ENCODE measurements around the gene CFC1B. TPM values are rescaled to one million over a fixed set of nuclear protein-coding genes. Genes with fewer than 3 reads are reported as not detected.
"Not testable (repeated sequence)": the region's sequence is repeated elsewhere in the genome, so short reads cannot be mapped to it uniquely, and the experiment has no call there.

CFC1B gene
- total RNA-seq, result not detected
- polyA plus RNA-seq (2013, experiment 1 of 2), result not detected
- polyA plus RNA-seq (2013, experiment 2 of 2), result not detected
- long read RNA-seq, experiment 1, result 0 reads
- long read RNA-seq, experiment 2, result 0 reads
- long read RNA-seq, experiment 3, result 0 reads
- long read RNA-seq, experiment 4, result 0 reads

- not testable (repeated sequence) for H3K4me1 ChIP-seq (ENCODE audit: control insufficient read depth, insufficient read depth, low read length); H3K36me3 Mint-ChIP-seq (ENCODE audit: low read depth); H3K9ac ChIP-seq (ENCODE audit: extremely low read depth, low read length, poor library complexity, severe bottlenecking); H3K9me3 Mint-ChIP-seq; H3K27me3 Mint-ChIP-seq (ENCODE audit: insufficient read depth); DNase-seq; H3K27me3 ChIP-seq (ENCODE audit: control insufficient read depth, insufficient read depth, low read length, poor library complexity, severe bottlenecking); H3K27ac Mint-ChIP-seq; H3K36me3 ChIP-seq (ENCODE audit: control insufficient read depth, insufficient read depth, low read length); H3K4me3 ChIP-seq (ENCODE audit: low read length); H3K27ac ChIP-seq (ENCODE audit: low read depth, low read length); H3K4me3 Mint-ChIP-seq; H3K9me3 ChIP-seq (ENCODE audit: control insufficient read depth, low read length); H3K4me1 Mint-ChIP-seq
- no CpG with 5 or more reads among the region's 7 CpGs for WGBS, 2 experiments (ENCODE audit: insufficient coverage in 1 of 2, insufficient read length in 1 of 2)
These were observed at the start of gene CFC1B for GRCh38 chr2:130520992-130521391. TSS of gene CFC1B (plus strand) at chr2:130521222. CDS start at chr2:130521485, 263 bp downstream.

- not testable (repeated sequence) for H3K27ac Mint-ChIP-seq; H3K27ac ChIP-seq (ENCODE audit: low read depth, low read length); H3K9ac ChIP-seq (ENCODE audit: extremely low read depth, low read length, poor library complexity, severe bottlenecking); DNase-seq; H3K4me1 Mint-ChIP-seq; H3K4me1 ChIP-seq (ENCODE audit: control insufficient read depth, insufficient read depth, low read length); H3K9me3 ChIP-seq (ENCODE audit: control insufficient read depth, low read length); H3K4me3 ChIP-seq (ENCODE audit: low read length); H3K27me3 ChIP-seq (ENCODE audit: control insufficient read depth, insufficient read depth, low read length, poor library complexity, severe bottlenecking); H3K4me3 Mint-ChIP-seq; H3K27me3 Mint-ChIP-seq (ENCODE audit: insufficient read depth); H3K36me3 ChIP-seq (ENCODE audit: control insufficient read depth, insufficient read depth, low read length); H3K36me3 Mint-ChIP-seq (ENCODE audit: low read depth); H3K9me3 Mint-ChIP-seq
- WGBS, 2 experiments (ENCODE audit: insufficient coverage in 1 of 2, insufficient read length in 1 of 2), result 68% methylated on average over 2 of the region's 4 CpGs; no CpG with 5 or more reads in 1 of the 2 experiments
These were observed 29.9 kb upstream of the CFC1B start for GRCh38 chr2:130491073-130491472.

- H3K36me3 Mint-ChIP-seq (ENCODE audit: low read depth); H3K27me3 Mint-ChIP-seq (ENCODE audit: insufficient read depth): not testable (repeated sequence)
- WGBS, 2 experiments (ENCODE audit: insufficient coverage in 1 of 2, insufficient read length in 1 of 2), result no CpG with 5 or more reads among the region's 13 CpGs
These were observed 11.8 kb upstream of the CFC1B start, which contains the start of gene POTEI for GRCh38 chr2:130509228-130509627. TSS of gene POTEI (minus strand) at chr2:130509328. CDS start at chr2:130509235, 93 bp downstream.

GRCh38 chr2:130510807-130511746 is 9.9 kb upstream of the CFC1B start:
- not testable (repeated sequence) for H3K27ac ChIP-seq (ENCODE audit: low read depth, low read length); H3K4me3 ChIP-seq (ENCODE audit: low read length); H3K27ac Mint-ChIP-seq; H3K4me1 ChIP-seq (ENCODE audit: control insufficient read depth, insufficient read depth, low read length); H3K36me3 ChIP-seq (ENCODE audit: control insufficient read depth, insufficient read depth, low read length); H3K27me3 ChIP-seq (ENCODE audit: control insufficient read depth, insufficient read depth, low read length, poor library complexity, severe bottlenecking); H3K9me3 ChIP-seq (ENCODE audit: control insufficient read depth, low read length); H3K4me3 Mint-ChIP-seq; H3K36me3 Mint-ChIP-seq (ENCODE audit: low read depth); H3K4me1 Mint-ChIP-seq; DNase-seq; H3K9ac ChIP-seq (ENCODE audit: extremely low read depth, low read length, poor library complexity, severe bottlenecking); H3K9me3 Mint-ChIP-seq; H3K27me3 Mint-ChIP-seq (ENCODE audit: insufficient read depth)
- no CpG with 5 or more reads among the region's 31 CpGs for WGBS, 2 experiments (ENCODE audit: insufficient coverage in 1 of 2, insufficient read length in 1 of 2)

More at GRCh38 chr2:130509228-130509627, 11.8 kb upstream of the CFC1B start, which contains the start of gene POTEI:
- not testable (repeated sequence) for H3K4me3 Mint-ChIP-seq; H3K9me3 Mint-ChIP-seq; H3K27me3 ChIP-seq (ENCODE audit: control insufficient read depth, insufficient read depth, low read length, poor library complexity, severe bottlenecking); H3K4me1 ChIP-seq (ENCODE audit: control insufficient read depth, insufficient read depth, low read length); H3K27ac ChIP-seq (ENCODE audit: low read depth, low read length); DNase-seq; H3K9me3 ChIP-seq (ENCODE audit: control insufficient read depth, low read length); H3K9ac ChIP-seq (ENCODE audit: extremely low read depth, low read length, poor library complexity, severe bottlenecking); H3K4me3 ChIP-seq (ENCODE audit: low read length); H3K36me3 ChIP-seq (ENCODE audit: control insufficient read depth, insufficient read depth, low read length); H3K27ac Mint-ChIP-seq; H3K4me1 Mint-ChIP-seq

- not testable (repeated sequence) for H3K36me3 Mint-ChIP-seq (ENCODE audit: low read depth); H3K27me3 ChIP-seq (ENCODE audit: control insufficient read depth, insufficient read depth, low read length, poor library complexity, severe bottlenecking); H3K4me3 ChIP-seq (ENCODE audit: low read length); H3K9ac ChIP-seq (ENCODE audit: extremely low read depth, low read length, poor library complexity, severe bottlenecking); H3K4me1 Mint-ChIP-seq; H3K4me1 ChIP-seq (ENCODE audit: control insufficient read depth, insufficient read depth, low read length); H3K27ac ChIP-seq (ENCODE audit: low read depth, low read length); H3K27me3 Mint-ChIP-seq (ENCODE audit: insufficient read depth); H3K4me3 Mint-ChIP-seq; DNase-seq; H3K27ac Mint-ChIP-seq; H3K9me3 Mint-ChIP-seq; H3K9me3 ChIP-seq (ENCODE audit: control insufficient read depth, low read length); H3K36me3 ChIP-seq (ENCODE audit: control insufficient read depth, insufficient read depth, low read length)
- WGBS, 2 experiments (ENCODE audit: insufficient coverage in 1 of 2, insufficient read length in 1 of 2), result 92% methylated on average over 3 of the region's 17 CpGs; no CpG with 5 or more reads in 1 of the 2 experiments
These were observed 9.1 kb upstream of the CFC1B start for GRCh38 chr2:130511747-130512451.

- H3K27me3 Mint-ChIP-seq (ENCODE audit: insufficient read depth); H3K36me3 ChIP-seq (ENCODE audit: control insufficient read depth, insufficient read depth, low read length): not testable (repeated sequence)
These were observed 2.4 kb upstream of the CFC1B start for GRCh38 chr2:130518516-130519106.

More at GRCh38 chr2:130518516-130519106, 2.4 kb upstream of the CFC1B start:
- not testable (repeated sequence) for H3K27me3 ChIP-seq (ENCODE audit: control insufficient read depth, insufficient read depth, low read length, poor library complexity, severe bottlenecking); H3K9ac ChIP-seq (ENCODE audit: extremely low read depth, low read length, poor library complexity, severe bottlenecking); DNase-seq; H3K27ac ChIP-seq (ENCODE audit: low read depth, low read length); H3K4me3 Mint-ChIP-seq; H3K4me1 ChIP-seq (ENCODE audit: control insufficient read depth, insufficient read depth, low read length); H3K4me3 ChIP-seq (ENCODE audit: low read length); H3K4me1 Mint-ChIP-seq; H3K9me3 Mint-ChIP-seq; H3K27ac Mint-ChIP-seq; H3K9me3 ChIP-seq (ENCODE audit: control insufficient read depth, low read length); H3K36me3 Mint-ChIP-seq (ENCODE audit: low read depth)
- WGBS, 2 experiments (ENCODE audit: insufficient coverage in 1 of 2, insufficient read length in 1 of 2), result no CpG with 5 or more reads among the region's 12 CpGs

Data from endodermal cell (in vitro differentiated cells).